Colonic mucosa (tissue), 4 donors: ENCODE results near the gene ORMDL3. TPM values are rescaled to one million over a fixed set of nuclear protein-coding genes. Genes with fewer than 3 reads are reported as not detected.

Source experiments
- DNase-seq: peaks from one replicate; pipeline ENCODE4 v3.0.0-alpha.2; 2020
- H3K27ac ChIP-seq: fragments of 200-600 bp; one replicate; pipeline ENCODE4 v1.8.0; 2021
- H3K27me3 ChIP-seq: fragments of 200-600 bp; one replicate; pipeline ENCODE4 v1.8.0; 2021
- H3K36me3 ChIP-seq: fragments of 200-600 bp; one replicate; pipeline ENCODE4 v1.8.0; 2021
- H3K4me1 ChIP-seq: fragments of 200-600 bp; one replicate; pipeline ENCODE4 v1.8.0; 2021; ENCODE audit warnings: mild to moderate bottlenecking
- H3K4me3 ChIP-seq: fragments of 200-600 bp; one replicate; pipeline ENCODE4 v1.8.0; 2021
- H3K9ac ChIP-seq, 2 donors: one replicate each; pipeline ENCODE4 v1.7.0; 2013; ENCODE audit warnings: control low read depth in 2 of 2, low read depth in 2 of 2, low read length in 2 of 2
- H3K9me3 ChIP-seq: fragments of 200-600 bp; one replicate; pipeline ENCODE4 v1.8.0; 2021
- intact Hi-C: fragments of 100-400 bp; cut with DNase I; formaldehyde crosslinking; loops from one replicate; pipeline ENCODE4 v1.14.1; 2022
- total RNA-seq, 2 donors: library from RNA; stranded (reverse); fragmentation: NEBNext Ultra II Directional in 1 of 2; extraction: Animal tissue kit (Norgen Biotek cat#: 25700) in 1 of 2; gene quantifications; one replicate each; pipeline ENCODE4 v1.2.1, GENCODE V29; 2021
- TF ChIP-seq, protein P1 (sequence below): fragments of 200-600 bp; IDR thresholded peaks from one replicate; pipeline ENCODE4 v1.8.0; 2022; ENCODE audit warnings: antibody characterized with exemption, mild to moderate bottlenecking
- donor health status: healthy.
- donor health status: DM: no; HTN: no; CAD: no.
- donor health status: DM: no; HTN: no; CAD: no.

Gene ORMDL3
- total RNA-seq, 2 donors from 2014 or later = 57.2 to 69.3 TPM

DNA sequence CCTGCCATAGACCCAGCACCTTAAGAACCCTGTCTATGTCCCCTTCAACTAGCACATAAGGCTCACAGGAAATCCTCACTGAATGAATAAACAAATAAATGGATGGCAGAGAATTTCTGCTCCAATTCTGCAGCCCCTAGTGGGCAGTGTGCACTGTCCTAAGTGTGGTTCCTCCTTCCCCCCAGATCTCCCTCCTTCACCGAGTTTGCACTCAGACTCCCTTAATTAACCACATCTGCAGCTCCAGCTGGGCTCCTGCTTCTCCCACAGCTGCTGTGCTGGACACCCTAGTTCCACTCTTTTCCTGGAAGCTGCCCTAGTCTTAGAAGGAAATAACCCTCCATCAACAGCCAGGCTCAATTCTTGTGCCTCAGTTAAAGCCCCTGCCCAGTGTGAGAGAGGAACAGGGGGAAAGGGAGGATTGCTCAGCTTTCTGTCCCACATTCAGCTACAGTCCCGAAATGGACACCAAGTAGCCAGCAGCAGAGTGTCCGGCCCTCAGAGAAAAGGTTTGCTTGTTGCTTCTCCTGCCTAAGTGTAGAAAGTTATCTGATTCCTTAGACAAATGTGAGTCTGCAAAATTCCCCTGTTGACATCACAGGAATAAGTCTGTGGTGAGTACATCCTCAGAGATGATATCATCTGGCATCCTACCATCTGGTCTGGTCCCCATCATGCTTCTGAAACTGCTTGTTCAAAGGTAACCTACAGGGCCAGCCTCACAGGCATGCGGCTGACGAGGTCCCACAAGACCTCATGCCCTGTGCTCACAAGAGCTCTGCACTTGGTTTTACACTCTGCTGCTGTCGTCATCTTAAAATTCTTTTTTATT, 12.4 kb upstream of the ORMDL3 start:
- Histone ChIP-seq H3K27ac (no peak overlapping the region), H3K9me3 (no peaks in the 10 kb centered on the region), H3K9ac (no peak overlapping the region), H3K4me1 (no peaks in the 10 kb centered on the region), H3K27me3 (no peaks in the 10 kb centered on the region), H3K4me3 (no peak overlapping the region), H3K36me3 (no peaks in the 10 kb centered on the region)
- DNase-seq = no peak
- TF ChIP-seq, protein P1, sequence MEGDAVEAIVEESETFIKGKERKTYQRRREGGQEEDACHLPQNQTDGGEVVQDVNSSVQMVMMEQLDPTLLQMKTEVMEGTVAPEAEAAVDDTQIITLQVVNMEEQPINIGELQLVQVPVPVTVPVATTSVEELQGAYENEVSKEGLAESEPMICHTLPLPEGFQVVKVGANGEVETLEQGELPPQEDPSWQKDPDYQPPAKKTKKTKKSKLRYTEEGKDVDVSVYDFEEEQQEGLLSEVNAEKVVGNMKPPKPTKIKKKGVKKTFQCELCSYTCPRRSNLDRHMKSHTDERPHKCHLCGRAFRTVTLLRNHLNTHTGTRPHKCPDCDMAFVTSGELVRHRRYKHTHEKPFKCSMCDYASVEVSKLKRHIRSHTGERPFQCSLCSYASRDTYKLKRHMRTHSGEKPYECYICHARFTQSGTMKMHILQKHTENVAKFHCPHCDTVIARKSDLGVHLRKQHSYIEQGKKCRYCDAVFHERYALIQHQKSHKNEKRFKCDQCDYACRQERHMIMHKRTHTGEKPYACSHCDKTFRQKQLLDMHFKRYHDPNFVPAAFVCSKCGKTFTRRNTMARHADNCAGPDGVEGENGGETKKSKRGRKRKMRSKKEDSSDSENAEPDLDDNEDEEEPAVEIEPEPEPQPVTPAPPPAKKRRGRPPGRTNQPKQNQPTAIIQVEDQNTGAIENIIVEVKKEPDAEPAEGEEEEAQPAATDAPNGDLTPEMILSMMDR = no peak
- intact Hi-C loops = no loop called here

GRCh38 chr17:39939106-39939505, 11.7 kb upstream of the ORMDL3 start:
- Histone ChIP-seq H3K9ac (no peak overlapping the region), H3K27me3 (no peaks in the 10 kb centered on the region), H3K4me3 (no peak overlapping the region), H3K4me1 (no peaks in the 10 kb centered on the region), H3K36me3 (no peaks in the 10 kb centered on the region), H3K27ac (no peak overlapping the region), H3K9me3 (no peaks in the 10 kb centered on the region)
- DNase-seq = no peak
- intact Hi-C loops = no loop called here
- TF ChIP-seq, protein P1 = no peak

DNA sequence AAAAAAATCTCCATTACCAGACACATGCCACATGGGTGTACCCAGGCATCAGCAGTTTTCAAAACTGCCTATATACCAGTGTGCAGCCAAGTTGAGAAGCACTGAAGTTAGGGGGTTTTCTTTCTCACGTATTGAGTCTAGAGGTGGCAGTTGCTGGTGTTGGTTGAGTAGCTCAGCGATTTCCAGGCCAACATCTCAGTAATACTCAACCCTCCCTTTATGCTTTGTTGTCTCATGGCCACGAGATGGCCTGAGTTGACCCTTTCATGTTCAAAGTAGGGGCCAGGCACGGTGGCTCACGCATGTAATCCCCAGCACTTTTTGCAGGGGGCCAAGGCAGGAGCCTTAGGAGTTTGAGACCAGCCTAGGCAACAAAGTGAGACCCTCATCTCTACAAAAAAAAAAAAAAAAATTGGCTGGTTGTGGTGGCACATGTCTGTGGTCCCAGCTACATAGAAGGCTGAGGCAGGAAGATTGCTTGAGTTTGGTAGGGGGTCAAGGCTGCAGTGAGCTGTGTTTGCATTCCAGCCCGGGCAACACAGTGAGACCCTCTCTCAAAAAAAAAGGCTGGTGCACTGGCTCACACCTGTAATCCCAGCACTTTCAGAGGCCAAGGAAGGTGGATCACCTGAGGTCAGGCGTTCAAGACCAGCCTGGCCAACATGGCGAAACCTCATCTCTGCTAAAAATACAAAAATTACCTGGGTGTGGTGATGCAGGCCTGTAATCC, 10.9 kb upstream of the ORMDL3 start:
- intact Hi-C loops = no loop called here
- H3K9me3 ChIP-seq = no peaks in the 10 kb centered on the region
- no peak overlapping the region for H3K9ac ChIP-seq
- TF ChIP-seq, protein P1 = no peak
- H3K27me3 ChIP-seq = no peaks in the 10 kb centered on the region
- no peaks in the 10 kb centered on the region for H3K4me1 ChIP-seq
- no peaks in the 10 kb centered on the region for H3K36me3 ChIP-seq
- H3K4me3 ChIP-seq = no peak overlapping the region
- H3K27ac ChIP-seq = no peak overlapping the region
- no peak for DNase-seq

DNA sequence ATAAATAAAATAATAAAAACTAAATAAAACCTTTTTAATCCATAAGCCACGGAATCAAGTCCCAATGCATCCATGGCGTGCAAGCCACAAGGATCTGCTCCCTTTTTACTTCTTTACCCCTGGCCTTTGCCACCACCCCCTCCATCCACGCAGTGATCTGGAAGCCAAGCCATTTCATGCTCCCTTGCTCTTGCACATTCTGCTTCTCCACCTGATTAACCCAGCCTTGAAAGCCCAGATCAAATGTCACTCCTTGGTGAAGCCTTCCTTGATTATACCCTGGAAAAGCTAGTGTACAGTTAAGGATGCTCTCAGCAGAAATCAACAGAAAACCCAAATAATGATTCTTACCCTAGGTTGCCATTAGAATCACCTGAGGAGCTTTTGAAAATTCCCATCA, 10.0 kb upstream of the ORMDL3 start:
- no peaks in the 10 kb centered on the region for H3K4me1 ChIP-seq
- H3K36me3 ChIP-seq = no peaks in the 10 kb centered on the region
- H3K27me3 ChIP-seq = no peaks in the 10 kb centered on the region
- no peak overlapping the region for H3K9ac ChIP-seq
- H3K27ac ChIP-seq = no peak overlapping the region
- no peak for DNase-seq
- H3K9me3 ChIP-seq = no peaks in the 10 kb centered on the region
- TF ChIP-seq, protein P1 = no peak
- intact Hi-C loops = no loop called here
- H3K4me3 ChIP-seq = no peak overlapping the region

DNA sequence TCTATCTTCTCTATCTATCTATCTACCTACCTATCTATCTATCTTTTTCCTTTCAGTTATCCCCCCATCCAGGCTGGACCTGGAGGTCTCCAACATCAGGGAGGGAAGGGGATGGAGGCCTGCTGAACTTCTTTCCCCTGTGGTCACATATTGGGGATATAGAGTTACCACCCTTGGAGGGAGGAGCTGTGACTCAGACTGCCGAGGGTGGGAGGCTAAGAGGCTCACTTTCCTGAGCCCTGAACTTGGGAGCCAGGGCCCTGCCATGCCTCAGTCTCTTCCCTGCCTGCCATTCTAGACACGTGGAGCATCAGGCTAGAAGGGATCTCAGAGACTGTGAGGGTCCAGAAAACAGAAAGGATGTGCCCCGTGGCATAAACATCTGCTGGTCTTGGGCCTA, 8.5 kb upstream of the ORMDL3 start:
- no peaks in the 10 kb centered on the region for H3K36me3 ChIP-seq
- H3K27me3 ChIP-seq = no peaks in the 10 kb centered on the region
- no peak for DNase-seq
- H3K4me3 ChIP-seq = no peak overlapping the region
- H3K4me1 ChIP-seq = no peaks in the 10 kb centered on the region
- no peak overlapping the region for H3K27ac ChIP-seq
- intact Hi-C loops = no loop called here
- TF ChIP-seq, protein P1 = no peak
- H3K9ac ChIP-seq = no peak overlapping the region
- H3K9me3 ChIP-seq = no peaks in the 10 kb centered on the region
